GM21526 (cell line): ENCODE data around the gene PPP3CA.
"Not testable (repeated sequence)": the region's sequence is repeated elsewhere in the genome, so short reads cannot be mapped to it uniquely, and the experiment has no call there.

ENCODE experiments used
- ATAC-seq: cut with Tn5 transposase; IDR thresholded peaks from one replicate; pipeline ENCODE4 v1.9.1; 2021; ENCODE audit warnings: moderate library complexity; ENCODE audit not compliant: unreplicated experiment, low FRiP score

Gene PPP3CA

GRCh38 chr4:101183666-101184373 is 163.5 kb downstream of the PPP3CA start:
- no peak for ATAC-seq

GRCh38 chr4:101183221-101183620 is 164.1 kb downstream of the PPP3CA start:
- ATAC-seq, result no peak

- ATAC-seq, result not testable (repeated sequence)
Observed at GRCh38 chr4:101182688-101183087, 164.6 kb downstream of the PPP3CA start.

- no peak for ATAC-seq
Observed at GRCh38 chr4:101178731-101179130, 168.6 kb downstream of the PPP3CA start.

GRCh38 chr4:101177154-101177553 is 170.2 kb downstream of the PPP3CA start:
- ATAC-seq, result no peak

GRCh38 chr4:101175896-101176676 is 171.2 kb downstream of the PPP3CA start:
- ATAC-seq, result no peak

GRCh38 chr4:101174679-101175345 is 172.5 kb downstream of the PPP3CA start:
- ATAC-seq, result no peak

- ATAC-seq, result no peak
Observed at GRCh38 chr4:101172369-101172768, 175.0 kb downstream of the PPP3CA start.

- ATAC-seq, result no peak
Observed at GRCh38 chr4:101171747-101172146, 175.6 kb downstream of the PPP3CA start.

GRCh38 chr4:101169044-101170014 is 178.0 kb downstream of the PPP3CA start:
- ATAC-seq, result peak; percentile 100

GRCh38 chr4:101163936-101164335 is 183.4 kb downstream of the PPP3CA start:
- ATAC-seq, result no peak

- ATAC-seq, result no peak
Observed at GRCh38 chr4:101162990-101163380, 184.3 kb downstream of the PPP3CA start.

GRCh38 chr4:101160792-101161592 is 186.3 kb downstream of the PPP3CA start:
- no peak for ATAC-seq

GRCh38 chr4:101158507-101158906 is 188.8 kb downstream of the PPP3CA start:
- no peak for ATAC-seq

- no peak for ATAC-seq
Observed at GRCh38 chr4:101158134-101158482, 189.2 kb downstream of the PPP3CA start.

- no peak for ATAC-seq
Observed at GRCh38 chr4:101157415-101158133, 189.8 kb downstream of the PPP3CA start.

- ATAC-seq, result no peak
Observed at GRCh38 chr4:101156619-101157310, 190.6 kb downstream of the PPP3CA start.

- no peak for ATAC-seq
Observed at GRCh38 chr4:101155945-101156344, 191.4 kb downstream of the PPP3CA start.
